Raji (cell line): ENCODE results near the gene PSMB9.

ENCODE experiments used
- POLR2A ChIP-seq: IDR thresholded peaks from 2 replicates; pipeline ENCODE4 v1.6.1; 2011; ENCODE audit warnings: low read depth, low read length, control low read depth; ENCODE audit not compliant: insufficient read depth

PSMB9 gene

DNA sequence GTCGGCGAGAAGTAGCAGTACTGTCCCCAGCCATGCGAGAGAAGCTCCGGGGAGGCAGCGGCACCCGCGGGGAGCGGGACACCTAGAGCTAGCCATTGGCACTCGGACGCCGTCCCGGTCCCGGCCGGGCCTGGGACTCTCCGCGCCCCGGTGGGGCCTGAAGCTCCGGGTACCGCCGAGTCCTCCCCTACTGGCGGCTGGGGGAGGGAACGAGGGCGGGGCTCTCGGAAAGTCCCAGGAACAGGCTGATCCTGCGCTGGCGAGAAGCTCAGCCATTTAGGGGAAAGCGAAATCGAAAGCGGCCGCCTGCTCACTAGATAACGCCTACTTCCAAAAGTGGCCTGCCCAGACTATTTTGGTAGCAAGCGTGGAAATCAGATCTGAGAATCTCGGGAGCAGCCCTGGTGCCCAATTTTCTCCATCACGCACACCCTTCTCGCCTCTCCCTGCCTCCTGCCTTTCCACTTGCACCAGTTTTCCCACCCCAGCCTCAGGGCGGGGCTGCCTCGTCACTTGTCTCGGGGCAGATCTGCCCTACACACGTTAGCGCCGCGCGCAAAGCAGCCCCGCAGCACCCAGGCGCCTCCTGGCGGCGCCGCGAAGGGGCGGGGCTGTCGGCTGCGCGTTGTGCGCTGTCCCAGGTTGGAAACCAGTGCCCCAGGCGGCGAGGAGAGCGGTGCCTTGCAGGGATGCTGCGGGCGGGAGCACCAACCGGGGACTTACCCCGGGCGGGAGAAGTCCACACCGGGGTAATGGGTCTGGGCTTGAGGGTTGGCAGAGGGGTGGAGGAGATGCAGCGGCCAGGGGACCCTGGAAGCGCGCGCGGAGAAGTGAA, at the start of gene PSMB9, which contains the start of gene TAP1:
TSS of gene PSMB9 (plus strand) at position 652 of the 835 bp plus-strand sequence. CDS start at position 690, 38 bp downstream.
TSS of gene TAP1 (minus strand) at position 164 of the 835 bp plus-strand sequence. CDS start at position 96, 68 bp downstream.
- peak; percentile 76 for TF ChIP-seq POLR2A

DNA sequence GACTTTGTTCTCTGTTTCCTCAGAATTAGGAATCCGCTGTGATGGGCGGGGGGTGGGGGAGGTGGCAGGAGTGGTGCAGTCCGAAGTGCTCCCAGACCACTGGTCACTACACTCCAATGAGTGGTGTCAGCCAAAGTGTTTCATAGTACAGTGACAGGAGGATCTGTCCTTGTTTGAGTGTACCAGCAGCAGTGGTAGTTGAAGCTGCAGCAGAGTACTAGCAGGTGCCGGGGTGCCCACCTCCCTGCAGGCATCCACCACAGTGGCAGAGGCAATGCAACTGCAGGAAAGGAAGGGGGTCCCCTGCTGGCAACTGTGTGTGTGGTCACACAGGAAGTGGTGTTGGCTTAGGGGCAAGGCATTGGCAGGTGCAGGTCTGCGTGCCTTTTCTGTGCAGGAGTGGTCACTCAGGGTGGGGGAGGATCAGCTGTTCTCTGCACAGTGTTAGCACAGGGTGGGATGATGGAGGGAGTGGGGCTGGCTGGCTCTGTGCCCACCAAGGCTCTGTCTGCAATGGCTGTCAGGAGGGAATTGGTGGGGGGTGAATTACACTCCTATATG, 46.9 kb upstream of the PSMB9 start:
- 0 out of 2 replicates have a peak, but pooled peaks have one; percentile 15 for TF ChIP-seq POLR2A

DNA sequence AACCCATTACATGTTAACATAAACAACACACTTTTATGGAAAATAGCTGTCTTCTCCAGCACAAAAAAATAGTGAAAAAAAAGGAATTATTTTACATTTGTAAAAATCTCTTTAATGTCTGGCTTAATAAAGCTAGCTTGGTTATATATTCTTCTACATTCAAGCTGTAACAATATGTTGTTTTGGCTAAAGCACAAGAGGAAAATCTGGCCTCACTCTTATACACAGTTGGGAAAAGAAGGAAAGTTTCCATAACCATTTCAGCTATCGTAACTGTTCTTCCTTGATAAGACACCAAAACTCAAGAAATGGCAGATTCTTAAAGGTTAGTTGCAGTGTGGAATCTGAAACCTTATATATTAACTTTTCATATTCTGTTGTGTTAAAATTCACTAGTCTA, 44.8 kb upstream of the PSMB9 start:
- TF ChIP-seq POLR2A = no peak

DNA sequence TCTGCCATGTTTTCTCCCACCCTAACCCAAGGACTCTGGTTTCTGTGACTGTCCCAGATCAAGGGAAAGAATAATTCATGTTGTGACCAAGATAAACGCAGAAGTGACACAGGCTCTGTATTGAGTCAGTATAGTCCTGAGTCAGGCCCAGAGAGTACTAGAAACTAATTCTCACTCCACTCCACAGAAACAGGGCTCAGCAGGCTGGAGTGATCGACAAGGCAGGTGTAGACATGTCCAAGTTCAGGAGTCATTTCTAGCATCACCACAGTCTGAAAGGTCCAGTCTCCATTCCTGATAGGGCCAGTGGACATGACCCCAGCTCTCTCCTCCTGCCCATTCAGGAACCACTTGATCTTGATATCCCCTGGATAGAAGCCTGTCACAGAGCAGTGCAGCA, 39.8 kb upstream of the PSMB9 start:
- no peak for TF ChIP-seq POLR2A

DNA sequence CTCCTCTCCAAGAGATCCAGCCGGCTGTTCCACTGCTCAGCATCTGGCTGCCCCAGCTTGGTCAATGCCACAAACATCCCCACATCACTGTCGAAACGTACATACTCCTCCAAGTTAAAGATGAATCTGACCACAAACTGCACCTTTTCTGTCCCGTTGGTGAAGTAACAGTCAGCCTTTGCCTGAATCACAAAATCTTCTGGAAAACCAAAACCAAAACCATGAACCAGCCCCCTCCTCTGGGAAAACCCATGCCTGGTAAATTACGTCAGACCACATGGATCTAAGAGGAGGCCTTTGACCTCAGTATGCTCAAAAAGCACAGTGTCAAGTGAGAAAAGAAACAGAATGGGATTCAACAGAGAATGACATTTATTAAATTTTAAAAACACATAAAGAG, 38.9 kb upstream of the PSMB9 start:
- no peak for TF ChIP-seq POLR2A

DNA sequence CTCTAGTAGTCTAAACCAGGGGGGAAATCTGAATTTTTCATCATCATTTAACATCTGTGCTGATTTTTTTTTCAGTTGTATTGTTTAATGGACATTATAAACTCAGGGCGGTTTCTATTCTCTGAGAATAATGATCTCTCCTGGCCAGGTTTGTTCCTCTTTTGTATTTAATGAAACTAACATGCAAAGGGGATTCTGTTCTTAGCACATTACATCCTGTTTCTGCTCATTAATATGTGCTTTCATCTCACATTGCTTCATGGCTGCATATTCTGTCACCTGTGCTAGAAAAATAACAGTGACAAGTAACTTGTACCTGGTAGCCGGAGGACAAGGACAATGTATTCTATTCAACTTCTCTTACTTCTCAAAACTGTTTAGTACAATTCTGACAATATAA, 38.0 kb upstream of the PSMB9 start:
- peak; percentile 54 for TF ChIP-seq POLR2A

DNA sequence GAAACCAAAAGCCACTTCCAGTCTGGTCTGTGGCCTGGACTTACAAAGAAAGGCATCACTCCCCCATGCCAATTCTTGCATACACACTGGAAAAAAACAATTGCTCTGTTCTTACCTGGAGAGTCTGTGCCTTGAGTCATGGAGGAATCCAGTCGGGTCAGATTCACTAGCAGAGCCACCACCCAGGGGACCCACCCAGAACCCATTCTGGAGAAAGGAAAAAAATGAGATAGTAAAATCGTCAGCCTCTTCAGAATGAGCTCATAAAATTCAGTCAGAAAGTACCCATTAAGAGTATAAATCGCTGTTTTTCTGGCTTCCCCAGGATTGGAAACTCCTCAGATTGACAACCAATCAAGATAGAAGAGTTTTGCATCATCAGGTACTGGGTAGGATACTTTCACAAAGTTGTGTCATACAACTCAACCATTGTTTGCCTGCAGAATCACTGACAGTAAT, 37.2 kb upstream of the PSMB9 start, which contains the start of gene HLA-DOB:
TSS of gene HLA-DOB (minus strand) at position 257 of the 459 bp plus-strand sequence. CDS start at position 206, 51 bp downstream.
- TF ChIP-seq POLR2A = 0 out of 2 replicates have a peak, but pooled peaks have one; percentile 11

DNA sequence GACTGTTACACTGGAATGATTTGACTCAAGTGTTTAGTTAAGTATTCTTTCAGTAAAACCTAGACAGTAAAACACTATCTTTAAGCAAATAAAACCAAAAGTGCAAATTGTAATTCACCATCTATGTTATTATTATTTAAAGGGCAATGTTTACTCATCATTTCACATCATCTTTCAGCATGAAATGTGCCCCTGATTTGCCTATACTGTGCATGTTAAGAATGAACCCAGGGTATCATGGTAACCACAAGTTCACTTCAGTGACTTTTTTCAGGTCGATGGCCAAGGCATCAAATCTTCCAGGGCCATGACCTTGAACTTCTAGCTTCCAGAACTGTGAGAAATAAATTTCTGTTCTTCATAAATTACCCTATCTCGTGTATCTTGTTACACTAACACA, 35.1 kb upstream of the PSMB9 start:
- TF ChIP-seq POLR2A = no peak

DNA sequence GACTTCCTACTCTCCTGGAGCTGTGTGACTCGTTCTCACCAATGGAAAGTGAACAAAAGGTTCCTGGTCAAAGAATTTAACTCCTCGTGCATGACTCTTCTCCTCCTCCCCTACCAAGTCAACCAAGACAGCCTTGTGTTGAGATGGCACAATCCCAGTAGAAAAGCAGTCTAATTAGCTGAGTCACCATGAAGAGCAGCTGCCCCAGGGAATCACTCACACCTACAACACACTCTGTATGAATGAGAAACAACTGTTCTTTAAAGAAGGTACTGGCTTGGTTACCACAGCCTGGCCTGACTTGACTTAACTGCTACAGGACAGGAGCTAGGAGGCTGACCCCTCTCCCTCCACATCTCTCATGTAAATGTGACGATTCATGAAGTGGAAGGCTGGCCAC, 34.3 kb upstream of the PSMB9 start:
- no peak for TF ChIP-seq POLR2A

DNA sequence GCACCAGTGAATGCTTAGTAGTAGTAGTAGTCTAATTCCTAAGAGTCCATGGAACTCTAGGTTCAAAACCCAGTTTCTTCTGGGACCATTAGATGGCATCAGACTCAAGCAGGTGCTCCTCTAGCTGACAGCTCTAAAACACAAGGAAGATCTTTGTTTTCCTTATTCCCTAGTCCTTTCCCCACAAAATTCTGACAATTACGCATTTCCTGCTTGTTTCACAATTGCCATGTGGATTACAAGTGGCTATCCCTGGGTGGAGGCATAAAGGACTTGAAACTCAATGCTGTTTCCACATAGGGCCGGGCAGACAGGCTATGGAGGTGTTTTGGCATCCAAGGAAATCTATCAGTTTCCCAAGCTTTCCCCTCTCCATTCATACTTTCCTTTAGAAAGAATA, 28.0 kb upstream of the PSMB9 start:
- no peak for TF ChIP-seq POLR2A

DNA sequence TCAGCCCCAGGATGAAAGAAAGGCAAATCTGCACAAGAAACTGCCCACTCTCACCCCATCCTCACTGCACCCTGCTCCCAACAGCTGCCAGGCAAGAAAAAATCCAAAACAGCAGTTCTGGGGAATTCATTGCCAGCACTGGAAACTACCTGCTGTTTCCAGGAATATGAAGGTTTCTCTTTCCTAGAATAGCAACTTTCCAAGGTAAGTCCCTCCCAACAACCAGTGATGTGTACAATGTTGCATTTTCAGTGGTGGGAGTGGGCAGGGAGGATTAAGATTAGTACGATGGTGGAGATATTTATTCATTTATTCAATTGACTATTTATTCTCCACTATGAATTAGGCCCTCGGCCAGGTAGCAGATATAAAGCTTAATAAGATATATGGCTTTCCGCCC, 27.0 kb upstream of the PSMB9 start:
- TF ChIP-seq POLR2A = no peak

DNA sequence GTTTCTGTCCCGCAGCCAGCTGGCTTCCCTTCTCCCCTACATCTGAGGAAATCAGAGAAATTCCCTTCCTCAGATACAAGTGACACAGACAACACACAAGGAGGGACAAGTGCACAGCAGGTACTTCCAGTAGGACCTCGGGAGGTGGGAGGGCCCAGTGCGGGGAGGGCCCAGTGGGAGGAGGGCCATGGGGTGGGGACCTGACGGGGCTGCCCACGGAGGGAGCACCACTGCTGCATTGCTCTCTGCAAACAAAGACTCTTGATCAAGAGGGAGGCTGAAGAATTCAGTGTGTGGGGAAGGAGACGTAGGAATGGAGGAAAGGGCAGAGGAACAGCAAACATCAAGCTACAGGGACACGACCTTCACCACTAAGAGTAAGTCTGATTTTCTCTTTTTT, 24.5 kb upstream of the PSMB9 start:
- no peak for TF ChIP-seq POLR2A

DNA sequence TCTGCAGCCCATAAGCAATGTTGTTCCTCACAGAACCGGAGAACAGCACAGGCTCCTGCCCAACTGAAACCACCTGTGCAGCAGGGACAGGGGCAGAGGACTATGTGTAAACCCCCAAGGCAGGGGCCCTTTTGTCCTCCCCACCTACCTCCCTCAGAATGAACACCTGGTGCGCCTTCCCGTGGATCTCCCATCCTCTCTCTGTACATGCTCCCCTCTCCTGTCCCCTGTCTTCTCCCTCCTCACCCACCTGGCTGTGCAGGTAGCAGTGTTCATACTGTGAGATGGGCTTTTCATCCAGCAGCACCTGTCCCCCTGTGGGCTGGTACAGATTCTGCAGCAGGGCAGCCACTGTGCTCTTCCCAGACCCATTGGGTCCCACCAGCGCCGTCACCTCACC, 24.0 kb upstream of the PSMB9 start:
- TF ChIP-seq POLR2A = no peak

DNA sequence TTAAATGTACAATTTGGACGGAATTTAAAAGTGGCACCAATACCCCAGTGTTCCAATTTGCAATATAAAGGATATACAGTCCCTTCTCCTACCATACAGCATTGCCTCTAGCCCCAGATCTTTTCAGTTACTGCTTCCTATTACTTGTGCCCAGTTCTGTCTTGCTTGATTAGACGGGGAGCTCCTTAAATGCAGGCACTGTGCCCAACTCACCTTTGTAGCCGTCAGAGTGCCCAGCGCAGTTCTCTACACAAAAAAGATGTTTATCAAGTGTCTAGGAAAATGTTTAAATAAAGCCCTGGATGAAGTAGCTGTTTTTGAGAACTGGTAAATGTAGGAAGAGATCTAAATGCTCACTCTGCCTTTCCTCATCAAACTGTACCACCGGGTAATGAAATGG, 23.1 kb upstream of the PSMB9 start:
- no peak for TF ChIP-seq POLR2A

DNA sequence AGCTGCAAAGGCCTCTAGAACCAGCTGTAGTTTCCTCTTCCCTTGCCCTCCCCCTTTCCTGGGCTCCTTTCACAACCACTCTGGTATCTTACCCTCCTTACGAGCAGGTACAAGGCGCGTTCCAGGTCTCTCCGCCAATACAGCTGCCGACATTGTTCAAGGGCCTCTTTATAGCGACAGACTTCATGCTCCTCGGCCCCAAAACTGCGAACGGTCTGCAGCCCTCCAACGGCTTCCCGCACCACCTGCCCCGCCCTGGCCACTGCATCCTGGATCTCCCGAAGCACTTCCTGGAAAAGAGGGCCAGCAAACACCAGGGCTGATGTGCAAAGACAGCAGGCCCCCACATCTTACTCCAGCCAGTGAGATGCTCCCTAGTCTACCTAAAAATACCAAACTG, 21.5 kb upstream of the PSMB9 start:
- TF ChIP-seq POLR2A = no peak

DNA sequence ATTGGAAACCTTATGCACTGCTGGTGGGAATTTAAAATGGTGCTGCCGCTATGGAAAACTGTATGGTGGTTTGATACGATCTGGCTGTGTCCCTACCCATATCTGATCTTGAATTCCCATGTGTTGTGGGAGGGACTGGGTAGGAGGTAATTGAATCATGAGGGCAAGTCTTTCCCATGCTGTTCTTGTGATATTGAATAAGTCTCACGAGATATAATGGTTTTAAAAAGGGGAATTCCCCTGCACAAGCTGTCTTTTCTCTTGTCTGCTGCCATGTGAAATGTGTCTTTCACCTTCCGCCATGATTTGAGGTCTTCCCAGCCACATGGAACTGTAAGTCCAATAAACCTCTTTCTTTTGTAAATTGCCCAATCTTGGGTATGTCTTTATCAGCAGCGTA, 20.3 kb upstream of the PSMB9 start:
- no peak for TF ChIP-seq POLR2A
